Measurements from ENCODE around the gene ELP4.

ELP4 gene

DNA sequence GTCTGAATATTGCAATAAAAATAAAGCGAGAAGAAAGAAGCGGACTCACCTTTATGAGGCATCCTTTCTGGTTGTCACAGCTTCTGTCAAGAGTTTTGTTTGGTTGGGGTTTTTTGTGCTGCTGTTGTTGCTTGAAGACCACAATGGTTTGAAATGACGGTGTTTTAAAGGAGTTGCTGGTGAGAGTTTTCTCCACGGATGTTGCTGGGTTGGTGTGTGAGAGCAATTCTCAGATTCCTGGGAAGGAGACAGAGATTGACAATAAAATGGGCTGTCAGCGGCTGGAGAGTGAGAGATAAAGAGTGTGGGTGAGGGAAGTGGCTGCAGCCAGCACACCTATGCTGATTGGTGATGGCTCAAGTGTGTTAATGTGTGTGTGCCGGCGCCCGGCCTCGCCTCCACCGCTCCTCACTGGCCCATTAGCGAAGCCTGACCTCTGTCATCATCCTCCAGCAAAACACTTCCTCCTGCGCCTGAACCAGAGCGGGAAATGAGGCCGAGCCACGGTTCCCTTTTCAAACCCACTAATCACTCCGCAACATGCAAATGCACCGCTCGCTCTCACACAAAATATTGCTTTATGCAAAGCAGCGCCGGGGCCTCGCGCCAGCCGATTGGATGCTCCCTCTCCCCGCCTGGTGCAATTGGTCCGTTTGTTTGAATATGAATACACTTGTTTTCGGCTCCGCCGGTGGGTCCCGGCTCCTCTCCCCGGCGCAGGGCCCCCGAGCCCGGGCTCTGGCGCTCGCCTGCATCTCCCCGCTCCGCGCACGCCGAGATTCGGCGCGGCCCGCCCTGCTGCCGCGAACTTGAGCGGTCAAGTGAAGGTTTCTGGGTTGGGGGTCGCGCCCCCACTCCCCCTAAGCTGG, 301.4 kb downstream of the ELP4 start, which contains the start of gene PAX6 (continued):
- TF ChIP-seq, protein P1, sequence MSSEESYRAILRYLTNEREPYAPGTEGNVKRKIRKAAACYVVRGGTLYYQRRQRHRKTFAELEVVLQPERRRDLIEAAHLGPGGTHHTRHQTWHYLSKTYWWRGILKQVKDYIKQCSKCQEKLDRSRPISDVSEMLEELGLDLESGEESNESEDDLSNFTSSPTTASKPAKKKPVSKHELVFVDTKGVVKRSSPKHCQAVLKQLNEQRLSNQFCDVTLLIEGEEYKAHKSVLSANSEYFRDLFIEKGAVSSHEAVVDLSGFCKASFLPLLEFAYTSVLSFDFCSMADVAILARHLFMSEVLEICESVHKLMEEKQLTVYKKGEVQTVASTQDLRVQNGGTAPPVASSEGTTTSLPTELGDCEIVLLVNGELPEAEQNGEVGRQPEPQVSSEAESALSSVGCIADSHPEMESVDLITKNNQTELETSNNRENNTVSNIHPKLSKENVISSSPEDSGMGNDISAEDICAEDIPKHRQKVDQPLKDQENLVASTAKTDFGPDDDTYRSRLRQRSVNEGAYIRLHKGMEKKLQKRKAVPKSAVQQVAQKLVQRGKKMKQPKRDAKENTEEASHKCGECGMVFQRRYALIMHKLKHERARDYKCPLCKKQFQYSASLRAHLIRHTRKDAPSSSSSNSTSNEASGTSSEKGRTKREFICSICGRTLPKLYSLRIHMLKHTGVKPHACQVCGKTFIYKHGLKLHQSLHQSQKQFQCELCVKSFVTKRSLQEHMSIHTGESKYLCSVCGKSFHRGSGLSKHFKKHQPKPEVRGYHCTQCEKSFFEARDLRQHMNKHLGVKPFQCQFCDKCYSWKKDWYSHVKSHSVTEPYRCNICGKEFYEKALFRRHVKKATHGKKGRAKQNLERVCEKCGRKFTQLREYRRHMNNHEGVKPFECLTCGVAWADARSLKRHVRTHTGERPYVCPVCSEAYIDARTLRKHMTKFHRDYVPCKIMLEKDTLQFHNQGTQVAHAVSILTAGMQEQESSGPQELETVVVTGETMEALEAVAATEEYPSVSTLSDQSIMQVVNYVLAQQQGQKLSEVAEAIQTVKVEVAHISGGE (tag by site-specific recombination; conservative IDR thresholded peaks at IDR 0.05; ENCODE audit: low read depth), result peak; percentile 39; the same call in 1 of the 2 replicates
- TF ChIP-seq ZNF121 (tag by site-specific recombination; IDR thresholded peaks at IDR 0.05) (no peak), ZNF114 (tag by site-specific recombination; IDR thresholded peaks at IDR 0.05) (no peak), ZFP3 (tag by site-specific recombination; IDR thresholded peaks at IDR 0.05; ENCODE audit: low read depth) (no peak), GFI1B (tag by site-specific recombination; IDR thresholded peaks at IDR 0.05) (peak; percentile 84; the same call in 1 of the 2 replicates), ZNF747 (tag by site-specific recombination; IDR thresholded peaks at IDR 0.05) (no peak), ZNF335 (tag by site-specific recombination; conservative IDR thresholded peaks at IDR 0.05) (peak; percentile 60), HOXA7 (CRISPR knock-in tag; IDR thresholded peaks at IDR 0.05; ENCODE audit: borderline replicate concordance) (no peak), YY2 (tag by site-specific recombination; IDR thresholded peaks at IDR 0.05) (no peak), ZNF202 (tag by site-specific recombination; IDR thresholded peaks at IDR 0.05; ENCODE audit: borderline replicate concordance) (no peak), TCF7L2 (IDR thresholded peaks at IDR 0.05; ENCODE audit: borderline replicate concordance, low read depth, low read length) (no peak), ZNF2 (tag by site-specific recombination; IDR thresholded peaks at IDR 0.05) (peak; percentile 71), SETDB1 (IDR thresholded peaks at IDR 0.05; ENCODE audit: insufficient read length, low read length) (no peak), ZBTB48 (tag by site-specific recombination; IDR thresholded peaks at IDR 0.05) (no peak), KLF1 (tag by site-specific recombination; IDR thresholded peaks at IDR 0.05) (no peak), ZNF423 (tag by site-specific recombination; IDR thresholded peaks at IDR 0.05) (no peak), ZNF837 (tag by site-specific recombination; IDR thresholded peaks at IDR 0.05) (no peak), ZNF621 (tag by site-specific recombination; IDR thresholded peaks at IDR 0.05) (no peak)
- TF ChIP-seq, protein P2, sequence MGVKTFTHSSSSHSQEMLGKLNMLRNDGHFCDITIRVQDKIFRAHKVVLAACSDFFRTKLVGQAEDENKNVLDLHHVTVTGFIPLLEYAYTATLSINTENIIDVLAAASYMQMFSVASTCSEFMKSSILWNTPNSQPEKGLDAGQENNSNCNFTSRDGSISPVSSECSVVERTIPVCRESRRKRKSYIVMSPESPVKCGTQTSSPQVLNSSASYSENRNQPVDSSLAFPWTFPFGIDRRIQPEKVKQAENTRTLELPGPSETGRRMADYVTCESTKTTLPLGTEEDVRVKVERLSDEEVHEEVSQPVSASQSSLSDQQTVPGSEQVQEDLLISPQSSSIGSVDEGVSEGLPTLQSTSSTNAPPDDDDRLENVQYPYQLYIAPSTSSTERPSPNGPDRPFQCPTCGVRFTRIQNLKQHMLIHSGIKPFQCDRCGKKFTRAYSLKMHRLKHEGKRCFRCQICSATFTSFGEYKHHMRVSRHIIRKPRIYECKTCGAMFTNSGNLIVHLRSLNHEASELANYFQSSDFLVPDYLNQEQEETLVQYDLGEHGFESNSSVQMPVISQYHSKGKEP (tag by site-specific recombination; IDR thresholded peaks at IDR 0.05), result peak; percentile 23; the same call in 1 of the 2 replicates
- TF ChIP-seq, protein P3, sequence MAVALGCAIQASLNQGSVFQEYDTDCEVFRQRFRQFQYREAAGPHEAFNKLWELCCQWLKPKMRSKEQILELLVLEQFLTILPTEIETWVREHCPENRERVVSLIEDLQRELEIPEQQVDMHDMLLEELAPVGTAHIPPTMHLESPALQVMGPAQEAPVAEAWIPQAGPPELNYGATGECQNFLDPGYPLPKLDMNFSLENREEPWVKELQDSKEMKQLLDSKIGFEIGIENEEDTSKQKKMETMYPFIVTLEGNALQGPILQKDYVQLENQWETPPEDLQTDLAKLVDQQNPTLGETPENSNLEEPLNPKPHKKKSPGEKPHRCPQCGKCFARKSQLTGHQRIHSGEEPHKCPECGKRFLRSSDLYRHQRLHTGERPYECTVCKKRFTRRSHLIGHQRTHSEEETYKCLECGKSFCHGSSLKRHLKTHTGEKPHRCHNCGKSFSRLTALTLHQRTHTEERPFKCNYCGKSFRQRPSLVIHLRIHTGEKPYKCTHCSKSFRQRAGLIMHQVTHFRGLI (tag by site-specific recombination; IDR thresholded peaks at IDR 0.05), result no peak
- TF ChIP-seq, protein P4, sequence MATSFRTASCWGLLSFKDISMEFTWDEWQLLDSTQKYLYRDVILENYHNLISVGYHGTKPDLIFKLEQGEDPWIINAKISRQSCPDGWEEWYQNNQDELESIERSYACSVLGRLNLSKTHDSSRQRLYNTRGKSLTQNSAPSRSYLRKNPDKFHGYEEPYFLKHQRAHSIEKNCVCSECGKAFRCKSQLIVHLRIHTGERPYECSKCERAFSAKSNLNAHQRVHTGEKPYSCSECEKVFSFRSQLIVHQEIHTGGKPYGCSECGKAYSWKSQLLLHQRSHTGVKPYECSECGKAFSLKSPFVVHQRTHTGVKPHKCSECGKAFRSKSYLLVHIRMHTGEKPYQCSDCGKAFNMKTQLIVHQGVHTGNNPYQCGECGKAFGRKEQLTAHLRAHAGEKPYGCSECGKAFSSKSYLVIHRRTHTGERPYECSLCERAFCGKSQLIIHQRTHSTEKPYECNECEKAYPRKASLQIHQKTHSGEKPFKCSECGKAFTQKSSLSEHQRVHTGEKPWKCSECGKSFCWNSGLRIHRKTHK (tag by site-specific recombination; IDR thresholded peaks at IDR 0.05), result no peak
- TF ChIP-seq, protein P5, sequence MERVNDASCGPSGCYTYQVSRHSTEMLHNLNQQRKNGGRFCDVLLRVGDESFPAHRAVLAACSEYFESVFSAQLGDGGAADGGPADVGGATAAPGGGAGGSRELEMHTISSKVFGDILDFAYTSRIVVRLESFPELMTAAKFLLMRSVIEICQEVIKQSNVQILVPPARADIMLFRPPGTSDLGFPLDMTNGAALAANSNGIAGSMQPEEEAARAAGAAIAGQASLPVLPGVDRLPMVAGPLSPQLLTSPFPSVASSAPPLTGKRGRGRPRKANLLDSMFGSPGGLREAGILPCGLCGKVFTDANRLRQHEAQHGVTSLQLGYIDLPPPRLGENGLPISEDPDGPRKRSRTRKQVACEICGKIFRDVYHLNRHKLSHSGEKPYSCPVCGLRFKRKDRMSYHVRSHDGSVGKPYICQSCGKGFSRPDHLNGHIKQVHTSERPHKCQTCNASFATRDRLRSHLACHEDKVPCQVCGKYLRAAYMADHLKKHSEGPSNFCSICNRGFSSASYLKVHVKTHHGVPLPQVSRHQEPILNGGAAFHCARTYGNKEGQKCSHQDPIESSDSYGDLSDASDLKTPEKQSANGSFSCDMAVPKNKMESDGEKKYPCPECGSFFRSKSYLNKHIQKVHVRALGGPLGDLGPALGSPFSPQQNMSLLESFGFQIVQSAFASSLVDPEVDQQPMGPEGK (tag by site-specific recombination; IDR thresholded peaks at IDR 0.05), result peak; percentile 35; the same call in 1 of the 2 replicates
- TF ChIP-seq, protein P6, sequence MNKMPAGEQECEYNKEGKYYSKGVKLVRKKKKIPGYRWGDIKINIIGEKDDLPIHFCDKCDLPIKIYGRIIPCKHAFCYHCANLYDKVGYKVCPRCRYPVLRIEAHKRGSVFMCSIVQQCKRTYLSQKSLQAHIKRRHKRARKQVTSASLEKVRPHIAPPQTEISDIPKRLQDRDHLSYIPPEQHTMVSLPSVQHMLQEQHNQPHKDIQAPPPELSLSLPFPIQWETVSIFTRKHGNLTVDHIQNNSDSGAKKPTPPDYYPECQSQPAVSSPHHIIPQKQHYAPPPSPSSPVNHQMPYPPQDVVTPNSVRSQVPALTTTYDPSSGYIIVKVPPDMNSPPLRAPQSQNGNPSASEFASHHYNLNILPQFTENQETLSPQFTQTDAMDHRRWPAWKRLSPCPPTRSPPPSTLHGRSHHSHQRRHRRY (tag by site-specific recombination; IDR thresholded peaks at IDR 0.05), result no peak
- TF ChIP-seq, protein P7, sequence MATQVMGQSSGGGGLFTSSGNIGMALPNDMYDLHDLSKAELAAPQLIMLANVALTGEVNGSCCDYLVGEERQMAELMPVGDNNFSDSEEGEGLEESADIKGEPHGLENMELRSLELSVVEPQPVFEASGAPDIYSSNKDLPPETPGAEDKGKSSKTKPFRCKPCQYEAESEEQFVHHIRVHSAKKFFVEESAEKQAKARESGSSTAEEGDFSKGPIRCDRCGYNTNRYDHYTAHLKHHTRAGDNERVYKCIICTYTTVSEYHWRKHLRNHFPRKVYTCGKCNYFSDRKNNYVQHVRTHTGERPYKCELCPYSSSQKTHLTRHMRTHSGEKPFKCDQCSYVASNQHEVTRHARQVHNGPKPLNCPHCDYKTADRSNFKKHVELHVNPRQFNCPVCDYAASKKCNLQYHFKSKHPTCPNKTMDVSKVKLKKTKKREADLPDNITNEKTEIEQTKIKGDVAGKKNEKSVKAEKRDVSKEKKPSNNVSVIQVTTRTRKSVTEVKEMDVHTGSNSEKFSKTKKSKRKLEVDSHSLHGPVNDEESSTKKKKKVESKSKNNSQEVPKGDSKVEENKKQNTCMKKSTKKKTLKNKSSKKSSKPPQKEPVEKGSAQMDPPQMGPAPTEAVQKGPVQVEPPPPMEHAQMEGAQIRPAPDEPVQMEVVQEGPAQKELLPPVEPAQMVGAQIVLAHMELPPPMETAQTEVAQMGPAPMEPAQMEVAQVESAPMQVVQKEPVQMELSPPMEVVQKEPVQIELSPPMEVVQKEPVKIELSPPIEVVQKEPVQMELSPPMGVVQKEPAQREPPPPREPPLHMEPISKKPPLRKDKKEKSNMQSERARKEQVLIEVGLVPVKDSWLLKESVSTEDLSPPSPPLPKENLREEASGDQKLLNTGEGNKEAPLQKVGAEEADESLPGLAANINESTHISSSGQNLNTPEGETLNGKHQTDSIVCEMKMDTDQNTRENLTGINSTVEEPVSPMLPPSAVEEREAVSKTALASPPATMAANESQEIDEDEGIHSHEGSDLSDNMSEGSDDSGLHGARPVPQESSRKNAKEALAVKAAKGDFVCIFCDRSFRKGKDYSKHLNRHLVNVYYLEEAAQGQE (tag by site-specific recombination; IDR thresholded peaks at IDR 0.05), result 0 out of 2 replicates have a peak, but pooled peaks have one; percentile 18

Data from HEK293 (cell line).